ENCODE measurements around the gene ARFGAP3. TPM values are rescaled to one million over a fixed set of nuclear protein-coding genes. Genes with fewer than 3 reads are reported as not detected.
A peak's percentile ranks its signal among the peaks of the same experiment; 100 is the strongest.
"Not testable (repeated sequence)": the region's sequence is repeated elsewhere in the genome, so short reads cannot be mapped to it uniquely, and the experiment has no call there.

The ARFGAP3 gene
- total RNA-seq, 1 experiment from 2014 or later, result 15.0 TPM

- Histone ChIP-seq H3K79me2 (ENCODE audit: insufficient read depth, low read length) (no peaks in the 10 kb centered on the region), H4K20me1 (ENCODE audit: control insufficient read depth, insufficient read depth, insufficient read length) (no peaks in the 10 kb centered on the region), H4K8ac (replicated peaks; ENCODE audit: insufficient read length, low read depth, low read length) (no peak overlapping the region), H4K5ac (ENCODE audit: insufficient read length, low read depth, low read length) (no peak overlapping the region), H3K79me1 (ENCODE audit: insufficient read depth, low read depth, low read length, poor library complexity, severe bottlenecking) (no peaks in the 10 kb centered on the region), H3T11ph (ENCODE audit: low read length) (no peak overlapping the region), H3K27ac (ENCODE audit: insufficient read length, low read depth, low read length) (no peak overlapping the region), H3K56ac (ENCODE audit: insufficient read length, low read depth, low read length) (no peak overlapping the region), H3K4me1 (ENCODE audit: insufficient read depth, low read length) (no peaks in the 10 kb centered on the region; the same call in 1 of the 2 replicates), H2BK12ac (ENCODE audit: insufficient read length, low read depth, low read length) (no peak overlapping the region), H2BK15ac (ENCODE audit: low read depth, low read length) (no peak overlapping the region), H3K4me2 (ENCODE audit: insufficient read depth, insufficient read length, low read length) (no peak overlapping the region), H3K9ac (ENCODE audit: extremely low read depth, insufficient read length, low read length) (no peak overlapping the region), H2BK5ac (ENCODE audit: insufficient read length, low read length) (no peak overlapping the region), H2BK120ac (ENCODE audit: low read depth, low read length, poor library complexity, severe bottlenecking) (no peak overlapping the region), H3K14ac (ENCODE audit: insufficient read depth, low read length) (no peak overlapping the region), H2BK20ac (ENCODE audit: low read depth, low read length, poor library complexity, severe bottlenecking) (no peak overlapping the region), H4K91ac (ENCODE audit: insufficient read length, low read depth, low read length) (no peak overlapping the region), H3K9me3 (ENCODE audit: control insufficient read depth, low read depth, low read length) (no peaks in the 10 kb centered on the region), H3K23me2 (ENCODE audit: insufficient read length, low read depth, low read length, poor library complexity, severe bottlenecking) (peaks cover 2% of the 10 kb centered on the region), H3K27me3 (ENCODE audit: insufficient read depth, low read length) (no peaks in the 10 kb centered on the region), H3K18ac (ENCODE audit: insufficient read length, low read depth, low read length) (no peak overlapping the region), H3K23ac (ENCODE audit: insufficient read length, low read depth, low read length) (no peak overlapping the region), H3K4ac (ENCODE audit: low read depth, low read length) (no peak overlapping the region), H2AFZ (ENCODE audit: low read length) (no peak overlapping the region), H2AK5ac (ENCODE audit: insufficient read length, low read length) (no peak overlapping the region)
- Mint-ChIP-seq H3K27ac (peak overlapping the region in 1 of 3 experiments; percentile 50; a peak in 1 of 7 replicates), H3K36me3 (ENCODE audit: insufficient read depth in 1 of 3, low read depth in 3 of 3) (no peaks in the 10 kb centered on the region), H3K4me3 (no peak overlapping the region), H3K27me3 (ENCODE audit: low read depth) (peaks cover 2% of the 10 kb centered on the region), H3K9me3 (peaks cover 6 to 9% of the 10 kb centered on the region in 2 experiments; a peak in 2 of 5 replicates), H3K4me1 (peaks cover 6 to 17% of the 10 kb centered on the region in 2 experiments)
- no peak for TF ChIP-seq CTCF (conservative IDR thresholded peaks at IDR 0.05)
- no CpG with 5 or more reads among the region's 12 CpGs for WGBS (ENCODE audit: extremely low coverage, insufficient read length, low lambda C conversion rate)
- DNase-seq, result no peak
Measured at GRCh38 chr22:42752230-42752746, 104.8 kb downstream of the ARFGAP3 start.

- not testable (repeated sequence) for H2BK20ac ChIP-seq (ENCODE audit: low read depth, low read length, poor library complexity, severe bottlenecking); H3K18ac ChIP-seq (ENCODE audit: insufficient read length, low read depth, low read length); H3K9me3 ChIP-seq (ENCODE audit: control insufficient read depth, low read depth, low read length); H3T11ph ChIP-seq (ENCODE audit: low read length); H3K79me2 ChIP-seq (ENCODE audit: insufficient read depth, low read length); DNase-seq; H3K9ac ChIP-seq (ENCODE audit: extremely low read depth, insufficient read length, low read length); H3K4me3 Mint-ChIP-seq; H4K20me1 ChIP-seq (ENCODE audit: control insufficient read depth, insufficient read depth, insufficient read length); H4K91ac ChIP-seq (ENCODE audit: insufficient read length, low read depth, low read length); H3K79me1 ChIP-seq (ENCODE audit: insufficient read depth, low read depth, low read length, poor library complexity, severe bottlenecking); H2AFZ ChIP-seq (ENCODE audit: low read length); H2BK120ac ChIP-seq (ENCODE audit: low read depth, low read length, poor library complexity, severe bottlenecking); H3K9me3 Mint-ChIP-seq; H3K23ac ChIP-seq (ENCODE audit: insufficient read length, low read depth, low read length); H2BK5ac ChIP-seq (ENCODE audit: insufficient read length, low read length); H3K4ac ChIP-seq (ENCODE audit: low read depth, low read length); H2AK5ac ChIP-seq (ENCODE audit: insufficient read length, low read length); H3K27ac Mint-ChIP-seq; H3K27ac ChIP-seq (ENCODE audit: insufficient read length, low read depth, low read length); H3K4me1 ChIP-seq (ENCODE audit: insufficient read depth, low read length); H2BK15ac ChIP-seq (ENCODE audit: low read depth, low read length); H3K14ac ChIP-seq (ENCODE audit: insufficient read depth, low read length); H3K27me3 ChIP-seq (ENCODE audit: insufficient read depth, low read length); H2BK12ac ChIP-seq (ENCODE audit: insufficient read length, low read depth, low read length); H3K36me3 Mint-ChIP-seq (ENCODE audit: insufficient read depth in 1 of 3, low read depth in 3 of 3); H3K4me2 ChIP-seq (ENCODE audit: insufficient read depth, insufficient read length, low read length); H4K8ac ChIP-seq (replicated peaks; ENCODE audit: insufficient read length, low read depth, low read length); H4K5ac ChIP-seq (ENCODE audit: insufficient read length, low read depth, low read length); H3K56ac ChIP-seq (ENCODE audit: insufficient read length, low read depth, low read length); H3K23me2 ChIP-seq (ENCODE audit: insufficient read length, low read depth, low read length, poor library complexity, severe bottlenecking); H3K27me3 Mint-ChIP-seq (ENCODE audit: low read depth)
- WGBS (ENCODE audit: extremely low coverage, insufficient read length, low lambda C conversion rate), result no CpG with 5 or more reads among the region's 28 CpGs
- peaks cover 6 to 12% of the 10 kb centered on the region in 2 experiments for H3K4me1 Mint-ChIP-seq
Measured at GRCh38 chr22:42750421-42750820, 106.7 kb downstream of the ARFGAP3 start.

Measured in H9 (cell line).